GM10266 (cell line): ENCODE data around the gene TM7SF3.
"Not testable (repeated sequence)": the region's sequence is repeated elsewhere in the genome, so short reads cannot be mapped to it uniquely, and the experiment has no call there.

Experiments used
- DNase-seq: peaks from one replicate; pipeline ENCODE4 v3.0.0; 2012; ENCODE audit errors: extremely low spot score
- TF ChIP-seq, protein P1 (sequence below): IDR thresholded peaks from 2 replicates; pipeline ENCODE4 v1.5.1; 2012; ENCODE audit warnings: mild to moderate bottlenecking, low read depth; ENCODE audit not compliant: control insufficient read depth, insufficient read depth; ENCODE audit errors: missing control alignments

The TM7SF3 gene

DNA sequence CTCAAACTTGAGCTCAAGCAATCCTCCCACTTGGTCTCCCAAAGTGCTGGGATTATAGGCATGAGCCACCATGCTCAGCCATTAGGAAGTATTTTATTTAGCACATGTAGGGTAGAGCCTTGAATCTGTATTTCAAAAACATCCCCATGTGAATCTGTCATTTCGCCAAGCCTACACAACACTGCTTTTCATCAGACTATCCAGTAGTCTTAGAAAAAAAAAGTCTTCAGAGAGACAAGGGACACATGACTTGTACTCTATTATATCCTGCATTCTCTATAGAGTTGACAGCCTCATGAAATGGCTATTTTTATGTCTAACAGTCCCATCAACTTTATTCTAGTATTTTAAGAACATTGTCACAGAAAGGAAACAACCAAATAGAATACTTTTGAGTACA is 35.4 kb downstream of the TM7SF3 start:
- TF ChIP-seq, protein P1, sequence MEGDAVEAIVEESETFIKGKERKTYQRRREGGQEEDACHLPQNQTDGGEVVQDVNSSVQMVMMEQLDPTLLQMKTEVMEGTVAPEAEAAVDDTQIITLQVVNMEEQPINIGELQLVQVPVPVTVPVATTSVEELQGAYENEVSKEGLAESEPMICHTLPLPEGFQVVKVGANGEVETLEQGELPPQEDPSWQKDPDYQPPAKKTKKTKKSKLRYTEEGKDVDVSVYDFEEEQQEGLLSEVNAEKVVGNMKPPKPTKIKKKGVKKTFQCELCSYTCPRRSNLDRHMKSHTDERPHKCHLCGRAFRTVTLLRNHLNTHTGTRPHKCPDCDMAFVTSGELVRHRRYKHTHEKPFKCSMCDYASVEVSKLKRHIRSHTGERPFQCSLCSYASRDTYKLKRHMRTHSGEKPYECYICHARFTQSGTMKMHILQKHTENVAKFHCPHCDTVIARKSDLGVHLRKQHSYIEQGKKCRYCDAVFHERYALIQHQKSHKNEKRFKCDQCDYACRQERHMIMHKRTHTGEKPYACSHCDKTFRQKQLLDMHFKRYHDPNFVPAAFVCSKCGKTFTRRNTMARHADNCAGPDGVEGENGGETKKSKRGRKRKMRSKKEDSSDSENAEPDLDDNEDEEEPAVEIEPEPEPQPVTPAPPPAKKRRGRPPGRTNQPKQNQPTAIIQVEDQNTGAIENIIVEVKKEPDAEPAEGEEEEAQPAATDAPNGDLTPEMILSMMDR = no peak
- DNase-seq = no peak

DNA sequence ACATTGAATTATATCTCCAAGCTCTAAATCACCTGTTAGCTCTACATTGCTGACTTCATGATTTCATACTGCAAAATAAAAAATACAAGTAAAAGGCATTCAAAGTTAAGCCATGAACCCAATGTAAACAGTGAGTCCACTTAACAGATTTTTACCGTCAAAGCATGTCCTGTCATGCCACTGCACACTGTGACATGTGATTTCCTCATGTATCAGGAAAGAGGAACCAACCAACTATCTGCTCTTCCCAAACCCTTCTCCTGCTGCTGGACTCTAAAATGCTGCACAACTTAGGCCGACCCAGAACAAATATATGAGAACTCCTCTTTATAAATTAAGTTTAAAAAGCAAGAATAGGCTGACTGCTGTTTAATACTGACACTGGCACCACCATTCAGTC is 37.5 kb downstream of the TM7SF3 start:
- TF ChIP-seq, protein P1 = no peak
- no peak for DNase-seq

DNA sequence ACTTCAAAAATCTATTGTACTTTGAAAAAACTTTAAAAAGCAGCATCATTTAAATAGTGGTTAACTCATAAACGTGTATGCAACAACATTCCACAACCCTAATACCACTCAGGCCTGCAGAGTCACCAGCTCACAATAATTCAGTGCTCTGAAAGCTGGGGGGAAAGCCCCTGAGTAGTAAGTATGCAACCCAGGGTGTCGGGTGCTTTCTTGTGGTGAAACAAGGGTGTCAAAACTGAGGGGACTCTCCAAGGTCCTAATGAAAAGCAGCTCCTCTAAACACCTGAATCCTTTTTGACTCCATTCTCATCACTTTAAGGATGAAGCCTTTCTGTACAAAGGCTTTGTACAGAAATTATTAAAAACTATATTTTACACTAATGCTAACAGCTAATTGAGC is 42.2 kb downstream of the TM7SF3 start:
- TF ChIP-seq, protein P1 = peak; percentile 10
- peak; percentile 76 for DNase-seq

DNA sequence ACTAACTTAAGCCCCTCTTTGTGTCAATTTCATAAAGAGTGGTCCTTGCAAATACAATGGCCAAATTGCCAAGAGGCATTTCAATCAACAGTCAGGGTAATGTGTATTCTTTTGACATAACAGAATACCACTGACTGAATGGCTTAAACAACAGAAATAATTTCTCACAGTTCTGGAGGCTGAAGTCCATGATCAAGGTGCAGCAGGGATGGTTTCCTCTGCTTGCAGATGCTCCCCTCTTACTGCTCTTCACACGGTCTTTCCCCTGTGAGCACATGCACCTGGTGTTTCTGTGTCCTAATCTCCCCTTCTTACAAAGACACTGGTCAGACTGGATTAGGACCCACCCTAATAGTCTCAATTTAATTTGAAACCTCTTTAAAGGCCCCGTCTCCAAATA is 44.0 kb downstream of the TM7SF3 start:
- TF ChIP-seq, protein P1 = no peak
- DNase-seq = no peak

DNA sequence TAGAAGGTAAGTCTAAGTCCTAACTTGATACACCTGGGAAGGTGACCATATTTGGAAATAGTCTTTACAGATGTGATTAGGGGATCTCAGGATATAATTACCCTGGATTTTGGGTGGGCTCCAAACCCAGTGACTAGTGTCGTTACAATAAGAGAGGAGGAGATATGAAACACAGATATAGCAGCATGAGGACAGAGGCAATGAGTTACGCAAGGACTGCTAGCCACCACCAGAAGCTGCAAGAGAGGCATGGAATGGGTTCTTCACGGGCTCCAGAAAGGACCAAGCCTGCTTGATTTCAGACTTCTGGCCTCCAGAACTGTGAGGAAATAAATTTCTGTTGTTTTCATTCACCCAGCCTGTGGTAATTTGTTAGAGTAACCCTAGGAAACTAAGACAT is 47.3 kb downstream of the TM7SF3 start:
- TF ChIP-seq, protein P1 = no peak
- DNase-seq = no peak

DNA sequence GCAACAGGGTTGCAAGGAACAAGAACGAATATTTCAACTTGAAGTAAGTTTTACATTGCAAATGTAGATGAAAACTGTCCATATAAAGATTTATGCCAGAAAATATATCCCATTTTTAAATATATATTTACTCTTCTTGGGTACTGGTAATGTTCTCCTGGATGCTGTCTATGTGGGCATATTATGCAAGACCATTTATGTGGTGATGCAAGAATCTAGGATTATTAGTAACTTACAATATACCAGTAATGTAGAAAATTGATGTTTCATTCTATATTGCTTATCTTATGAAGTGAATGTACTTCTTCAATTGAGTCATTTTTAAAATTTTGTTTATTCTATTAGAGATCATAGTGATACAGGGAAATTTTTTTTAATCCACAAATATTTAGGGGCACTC is 50.8 kb downstream of the TM7SF3 start:
- no peak for DNase-seq
- TF ChIP-seq, protein P1 = no peak

DNA sequence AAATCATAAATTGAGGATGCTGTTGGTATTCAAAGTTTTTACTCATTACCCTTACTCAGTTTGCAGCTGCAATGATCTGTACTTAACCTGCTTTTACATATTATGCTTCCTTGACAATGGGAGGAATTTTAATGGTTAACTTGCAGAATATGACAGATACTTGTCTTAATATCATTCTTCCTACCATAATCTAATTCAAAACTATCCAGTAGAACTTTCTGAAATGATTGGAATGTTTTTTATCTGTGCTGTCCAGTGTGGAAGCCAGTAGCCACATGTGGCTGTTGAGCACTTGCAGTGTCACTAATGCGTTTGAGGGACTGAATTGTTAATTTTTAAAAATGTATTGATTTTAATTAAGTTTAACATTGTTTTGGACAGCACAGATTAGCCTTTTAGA is 52.4 kb downstream of the TM7SF3 start:
- no peak for DNase-seq
- TF ChIP-seq, protein P1 = no peak

DNA sequence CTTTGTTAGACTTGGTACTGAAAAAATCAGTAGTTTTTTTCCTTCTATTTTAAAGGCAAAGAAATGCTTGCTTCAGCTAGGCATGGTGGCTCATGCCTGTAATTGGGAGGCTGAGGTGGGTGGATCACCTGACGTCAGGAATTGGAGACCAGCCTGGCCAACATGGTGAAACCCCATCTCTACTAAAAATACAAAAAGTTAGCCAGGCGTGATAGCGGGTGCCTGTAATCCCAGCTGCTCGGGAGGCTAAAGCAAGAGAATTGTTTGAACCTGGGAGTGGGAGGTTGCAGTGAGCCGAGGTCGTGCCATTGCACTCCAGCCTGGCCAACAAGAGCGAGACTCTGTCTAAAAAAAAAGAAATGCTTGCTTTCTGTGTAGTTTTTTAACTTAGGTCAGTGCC is 52.8 kb downstream of the TM7SF3 start:
- not testable (repeated sequence) for DNase-seq
